Hepatocyte (in vitro differentiated cells): ENCODE results near the gene TMEM108. TPM values are rescaled to one million over a fixed set of nuclear protein-coding genes. Genes with fewer than 3 reads are reported as not detected.

ENCODE experiments used
- DNase-seq: peaks from one replicate; pipeline ENCODE4 v3.0.0-alpha.2; 2016; ENCODE audit warnings: low spot score
- H2AFZ ChIP-seq: fragments of 200-600 bp; sonication (generic); 2 replicates; pipeline ENCODE4 v1.6.0; 2016; ENCODE audit warnings: antibody characterized with exemption, mild to moderate bottlenecking
- H3K27ac ChIP-seq: fragments of 200-600 bp; sonication (generic); 2 replicates; pipeline ENCODE4 v1.5.1; 2016; ENCODE audit warnings: mild to moderate bottlenecking
- H3K27me3 ChIP-seq: fragments of 200-600 bp; sonication (generic); 2 replicates; pipeline ENCODE4 v1.6.1; 2016
- H3K36me3 ChIP-seq: fragments of 200-600 bp; sonication (generic); replicated peaks from 2 replicates; pipeline ENCODE4 v1.5.1; 2016; ENCODE audit warnings: low read depth; ENCODE audit not compliant: insufficient read depth
- H3K4me1 ChIP-seq: fragments of 200-600 bp; sonication (generic); 2 replicates; pipeline ENCODE4 v1.5.1; 2016; ENCODE audit warnings: mild to moderate bottlenecking, moderate library complexity; ENCODE audit not compliant: insufficient read depth
- H3K4me2 ChIP-seq: fragments of 200-600 bp; sonication (generic); 2 replicates; pipeline ENCODE4 v1.6.0; 2016
- H3K4me3 ChIP-seq: fragments of 200-600 bp; sonication (generic); 2 replicates; pipeline ENCODE4 v1.5.1; 2016; ENCODE audit warnings: mild to moderate bottlenecking
- H3K79me2 ChIP-seq: fragments of 200-600 bp; sonication (generic); 2 replicates; pipeline ENCODE4 v1.6.0; 2017; ENCODE audit warnings: mild to moderate bottlenecking
- H3K9me2 ChIP-seq: fragments of 200-600 bp; sonication (generic); replicated peaks from 2 replicates; pipeline ENCODE4 v1.6.0; 2017; ENCODE audit warnings: mild to moderate bottlenecking; ENCODE audit not compliant: insufficient read depth
- H3K9me3 ChIP-seq: fragments of 200-600 bp; sonication (generic); 2 replicates; pipeline ENCODE4 v1.5.1; 2016; ENCODE audit warnings: low read depth, mild to moderate bottlenecking
- H4K20me1 ChIP-seq: fragments of 200-600 bp; sonication (generic); 2 replicates; pipeline ENCODE4 v1.6.0; 2016; ENCODE audit warnings: mild to moderate bottlenecking; ENCODE audit not compliant: insufficient read depth, poor library complexity, severe bottlenecking
- EZH2 ChIP-seq: fragments of 200-600 bp; sonication (generic); IDR thresholded peaks from 2 replicates; pipeline ENCODE4 v1.6.1; 2016; ENCODE audit warnings: antibody characterized with exemption, mild to moderate bottlenecking, borderline replicate concordance
- EZH2phosphoT487 ChIP-seq: fragments of 200-600 bp; sonication (generic); IDR thresholded peaks from one replicate; pipeline ENCODE4 v1.6.1; 2018; ENCODE audit warnings: antibody characterized with exemption, mild to moderate bottlenecking, low read depth, moderate library complexity; ENCODE audit not compliant: unreplicated experiment, severe bottlenecking
- WGBS: methylation state at CpG from one replicate; pipeline ENCODE4 v1.1.6; 2016; ENCODE audit warnings: low lambda C conversion rate; ENCODE audit errors: missing lambda C conversion rate; 5-methylcytosine and 5-hydroxymethylcytosine counted together
- polyA plus RNA-seq: library from polyadenylated mRNA; unstranded; fragments of >200 nt; fragmentation: Nextera tagmentation; extraction: Ambion mirVana; gene quantifications from 2 replicates; pipeline ENCODE4 v1.2.1, GENCODE V29; 2016
- total RNA-seq: library from RNA; depleted of rRNA; stranded (reverse); fragments of >200 nt; gene quantifications from 2 replicates; pipeline ENCODE4 v1.2.3, GENCODE V29; 2014
- TF ChIP-seq, protein P1 (sequence below): fragments of 200-600 bp; sonication (generic); IDR thresholded peaks from 2 replicates; pipeline ENCODE4 v1.5.1; 2016; ENCODE audit warnings: antibody characterized with exemption, mild to moderate bottlenecking; ENCODE audit not compliant: poor library complexity

Gene TMEM108
- total and polyA plus RNA-seq, 2 experiments from 2014 or later, result 0.53 to 6.5 TPM

- no peak for DNase-seq
- Histone ChIP-seq H3K4me1 (peaks cover 5% of the 10 kb centered on the region), H3K9me3 (no peaks in the 10 kb centered on the region), H3K36me3 (no peaks in the 10 kb centered on the region), H3K4me2 (no peak overlapping the region), H2AFZ (no peak overlapping the region), H3K27ac (no peak overlapping the region), H3K9me2 (no peaks in the 10 kb centered on the region), H3K4me3 (no peak overlapping the region), H4K20me1 (no peaks in the 10 kb centered on the region), H3K27me3 (peaks cover 3% of the 10 kb centered on the region), H3K79me2 (no peaks in the 10 kb centered on the region)
- 56% methylated on average over 2 of the region's 2 CpGs for WGBS
- TF ChIP-seq EZH2phosphoT487 (no peak), EZH2 (no peak)
- TF ChIP-seq, protein P1, sequence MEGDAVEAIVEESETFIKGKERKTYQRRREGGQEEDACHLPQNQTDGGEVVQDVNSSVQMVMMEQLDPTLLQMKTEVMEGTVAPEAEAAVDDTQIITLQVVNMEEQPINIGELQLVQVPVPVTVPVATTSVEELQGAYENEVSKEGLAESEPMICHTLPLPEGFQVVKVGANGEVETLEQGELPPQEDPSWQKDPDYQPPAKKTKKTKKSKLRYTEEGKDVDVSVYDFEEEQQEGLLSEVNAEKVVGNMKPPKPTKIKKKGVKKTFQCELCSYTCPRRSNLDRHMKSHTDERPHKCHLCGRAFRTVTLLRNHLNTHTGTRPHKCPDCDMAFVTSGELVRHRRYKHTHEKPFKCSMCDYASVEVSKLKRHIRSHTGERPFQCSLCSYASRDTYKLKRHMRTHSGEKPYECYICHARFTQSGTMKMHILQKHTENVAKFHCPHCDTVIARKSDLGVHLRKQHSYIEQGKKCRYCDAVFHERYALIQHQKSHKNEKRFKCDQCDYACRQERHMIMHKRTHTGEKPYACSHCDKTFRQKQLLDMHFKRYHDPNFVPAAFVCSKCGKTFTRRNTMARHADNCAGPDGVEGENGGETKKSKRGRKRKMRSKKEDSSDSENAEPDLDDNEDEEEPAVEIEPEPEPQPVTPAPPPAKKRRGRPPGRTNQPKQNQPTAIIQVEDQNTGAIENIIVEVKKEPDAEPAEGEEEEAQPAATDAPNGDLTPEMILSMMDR, result no peak
Observed at GRCh38 chr3:133408961-133409360, 370.8 kb downstream of the TMEM108 start.

- Histone ChIP-seq H4K20me1 (no peaks in the 10 kb centered on the region), H3K4me2 (no peak overlapping the region), H3K27ac (no peak overlapping the region), H2AFZ (no peak overlapping the region), H3K4me3 (no peak overlapping the region), H3K27me3 (peaks cover 3% of the 10 kb centered on the region), H3K79me2 (no peaks in the 10 kb centered on the region), H3K4me1 (peaks cover 5% of the 10 kb centered on the region), H3K36me3 (no peaks in the 10 kb centered on the region), H3K9me2 (no peaks in the 10 kb centered on the region), H3K9me3 (no peaks in the 10 kb centered on the region)
- no peak for DNase-seq
- 82% methylated on average over 17 of the region's 17 CpGs for WGBS
- no peak for TF ChIP-seq EZH2
Observed at GRCh38 chr3:133410191-133410892, 372.2 kb downstream of the TMEM108 start.

DNA sequence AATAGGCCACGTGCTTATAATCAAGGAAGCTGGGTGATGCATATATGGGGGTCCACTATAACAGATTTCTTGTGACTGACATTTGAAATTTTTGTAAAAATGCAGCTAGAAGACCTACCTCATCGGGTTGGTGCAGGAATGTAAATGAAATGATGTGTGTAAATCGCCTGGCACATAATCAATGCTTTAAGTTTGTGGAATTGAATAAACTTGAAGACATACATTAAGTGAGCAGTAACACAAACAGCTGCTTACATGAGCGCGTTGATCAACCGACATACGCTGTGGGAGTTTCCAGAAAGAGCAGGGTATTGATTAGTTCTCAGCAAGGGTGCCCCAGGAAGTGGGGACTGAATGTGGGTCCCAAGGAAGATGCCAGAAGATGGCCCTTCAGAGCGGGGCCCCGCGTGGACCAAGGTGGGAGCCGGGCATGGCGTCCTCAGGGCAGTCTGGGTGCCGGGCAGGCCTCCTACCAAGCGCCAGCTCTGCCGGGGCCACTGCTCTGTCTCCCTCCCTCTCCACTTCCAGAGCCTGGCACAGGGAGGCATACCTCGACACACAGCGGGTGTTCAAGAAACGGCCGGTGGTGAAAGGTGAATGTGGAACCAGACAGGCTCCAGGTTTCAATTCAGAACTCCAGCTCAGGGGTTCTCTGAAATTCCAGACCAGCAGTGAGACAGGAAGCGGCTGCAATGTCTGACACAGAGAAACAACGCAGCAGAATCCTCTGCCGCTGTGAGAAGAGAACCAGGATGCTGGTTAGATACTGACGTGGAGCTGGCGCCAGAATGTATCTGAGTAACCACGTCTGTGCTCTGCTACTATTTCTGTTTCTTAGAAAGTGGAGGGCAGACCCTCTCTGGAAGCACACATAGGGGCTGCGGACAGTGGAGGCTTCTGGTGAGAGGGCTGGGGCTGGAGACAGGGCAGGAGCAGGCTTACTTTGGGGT lies 374.3 kb downstream of the TMEM108 start:
- Histone ChIP-seq H4K20me1 (no peaks in the 10 kb centered on the region), H2AFZ (no peak overlapping the region), H3K4me1 (peaks cover 5% of the 10 kb centered on the region), H3K9me3 (no peaks in the 10 kb centered on the region), H3K4me2 (peak overlapping the region; percentile 64), H3K27ac (peak overlapping the region; percentile 34), H3K4me3 (no peak overlapping the region), H3K27me3 (peaks cover 3% of the 10 kb centered on the region), H3K79me2 (no peaks in the 10 kb centered on the region), H3K36me3 (no peaks in the 10 kb centered on the region), H3K9me2 (no peaks in the 10 kb centered on the region)
- WGBS, result 80% methylated on average over 26 of the region's 26 CpGs
- no peak for TF ChIP-seq EZH2phosphoT487
- TF ChIP-seq EZH2, result no peak
- TF ChIP-seq, protein P1, result no peak
- peak; percentile 45 for DNase-seq
